IMR-90 (cell line): ENCODE measurements around the gene MRTFB. TPM values are rescaled to one million over a fixed set of nuclear protein-coding genes. Genes with fewer than 3 reads are reported as not detected.

Experiments
- ATAC-seq: fragments of 200-7000 bp; cut with Tn5 transposase; 2 replicates; pipeline ENCODE4 v1.9.1; 2020; ENCODE audit warnings: low read depth, mild to moderate bottlenecking, moderate library complexity
- BruUV-seq: library from RNA; stranded (reverse); fragments of 400-500 nt; replicated peaks from 2 replicates; lab custom pipeline; 2021; lab: Mats Ljungman, UMichigan
- CTCF ChIA-PET: fragments of 300-600 bp; formaldehyde crosslinking; extraction: SDS; loops from one replicate; lab custom pipeline; 2021; ENCODE audit warnings: antibody characterized with exemption; lab: Yijun Ruan, JAX
- POLR2A ChIA-PET: fragments of 300-600 bp; sonication (Branson Sonifier 250); formaldehyde crosslinking; loops from one replicate; lab custom pipeline; 2022; ENCODE audit warnings: antibody characterized with exemption; ENCODE audit not compliant: unreplicated experiment; lab: Charles Lee
- DNase-seq: peaks from one replicate; pipeline ENCODE4 v3.0.0; 2013
- H2AFZ ChIP-seq: replicated peaks from 2 replicates; pipeline ENCODE3; 2013; ENCODE audit warnings: low read length, mild to moderate bottlenecking; ENCODE audit not compliant: poor library complexity
- H2AK5ac ChIP-seq: 2 replicates; pipeline ENCODE4 v1.6.1; 2013; ENCODE audit warnings: low read depth, low read length, inconsistent platforms
- H2AK9ac ChIP-seq: replicated peaks from 2 replicates; pipeline ENCODE3; 2013; ENCODE audit warnings: mild to moderate bottlenecking, low read depth, low read length, moderate library complexity; ENCODE audit not compliant: poor library complexity
- H2BK120ac ChIP-seq: 2 replicates; pipeline ENCODE4 v1.6.1; 2013; ENCODE audit warnings: low read depth, low read length, inconsistent platforms
- H2BK15ac ChIP-seq: 3 replicates; pipeline ENCODE4 v1.6.1; 2013; ENCODE audit warnings: low read depth, low read length, inconsistent platforms
- H2BK20ac ChIP-seq: 2 replicates; pipeline ENCODE4 v1.6.1; 2013; ENCODE audit warnings: low read depth, mild to moderate bottlenecking, inconsistent platforms, low read length, moderate library complexity
- H2BK5ac ChIP-seq: 2 replicates; pipeline ENCODE4 v1.6.1; 2013; ENCODE audit warnings: mild to moderate bottlenecking, low read depth, low read length, inconsistent platforms; ENCODE audit not compliant: poor library complexity, severe bottlenecking
- H3K14ac ChIP-seq: replicated peaks from 2 replicates; pipeline ENCODE4 v1.6.1; 2013; ENCODE audit warnings: low read depth, low read length, inconsistent platforms
- H3K18ac ChIP-seq: 2 replicates; pipeline ENCODE4 v1.6.1; 2013; ENCODE audit warnings: low read depth, low read length, control low read depth
- H3K23ac ChIP-seq: 2 replicates; pipeline ENCODE4 v1.6.1; 2013; ENCODE audit warnings: low read depth, low read length, inconsistent platforms
- H3K27ac ChIP-seq: 2 replicates; pipeline ENCODE4 v1.5.1; 2013; ENCODE audit warnings: mild to moderate bottlenecking, control low read depth, low read length; ENCODE audit not compliant: insufficient read depth
- H3K27me3 ChIP-seq: 2 replicates; pipeline ENCODE4 v1.6.1; 2013; ENCODE audit warnings: low read length; ENCODE audit not compliant: control insufficient read depth, insufficient read depth
- H3K36me3 ChIP-seq: 2 replicates; pipeline ENCODE4 v1.6.1; 2013; ENCODE audit warnings: low read length, mixed read lengths; ENCODE audit not compliant: control insufficient read depth, insufficient read depth
- H3K4ac ChIP-seq: 2 replicates; pipeline ENCODE4 v1.6.1; 2013; ENCODE audit warnings: low read depth, low read length, inconsistent platforms
- H3K4me1 ChIP-seq: 2 replicates; pipeline ENCODE4 v1.6.1; 2013; ENCODE audit warnings: low read length, mixed read lengths; ENCODE audit not compliant: control insufficient read depth, insufficient read depth
- H3K4me2 ChIP-seq: 2 replicates; pipeline ENCODE4 v1.6.1; 2013; ENCODE audit warnings: low read depth, mild to moderate bottlenecking, control low read depth, low read length, moderate library complexity
- H3K4me3 ChIP-seq: 2 replicates; pipeline ENCODE4 v1.5.1; 2013; ENCODE audit warnings: low read depth, mild to moderate bottlenecking, control low read depth, low read length, moderate library complexity; ENCODE audit not compliant: insufficient read depth
- H3K56ac ChIP-seq: 2 replicates; pipeline ENCODE4 v1.6.1; 2013; ENCODE audit warnings: low read length, inconsistent platforms; ENCODE audit not compliant: insufficient read depth; ENCODE audit errors: extremely low read depth
- H3K79me1 ChIP-seq, 2 experiments: 2 replicates each; pipeline ENCODE4 v1.6.1; 2013; ENCODE audit warnings: low read length in 2 of 2, inconsistent platforms in 1 of 2, low read depth in 1 of 2
- H3K9ac ChIP-seq: 2 replicates; pipeline ENCODE4 v1.6.1; 2013; ENCODE audit warnings: low read depth, low read length, control low read depth
- H3K9me1 ChIP-seq: 2 replicates; pipeline ENCODE4 v1.6.1; 2013; ENCODE audit warnings: low read length, inconsistent platforms; ENCODE audit not compliant: insufficient read depth
- H3K9me3 ChIP-seq: 2 replicates; pipeline ENCODE4 v1.6.1; 2013; ENCODE audit warnings: low read length; ENCODE audit not compliant: control insufficient read depth, insufficient read depth
- H4K20me1 ChIP-seq: 2 replicates; pipeline ENCODE4 v1.6.1; 2013; ENCODE audit warnings: low read length, inconsistent platforms; ENCODE audit not compliant: insufficient read depth
- H4K5ac ChIP-seq: 2 replicates; pipeline ENCODE4 v1.6.1; 2013; ENCODE audit warnings: mild to moderate bottlenecking, low read depth, low read length, control low read depth
- H4K8ac ChIP-seq, 2 experiments: 2 replicates each; pipeline ENCODE4 v1.6.1; 2013; ENCODE audit warnings: low read depth in 2 of 2, low read length in 2 of 2, control low read depth in 1 of 2, inconsistent platforms in 1 of 2
- H4K91ac ChIP-seq: 2 replicates; pipeline ENCODE4 v1.6.1; 2013; ENCODE audit warnings: low read depth, low read length, inconsistent platforms; ENCODE audit not compliant: insufficient read depth
- MAFK ChIP-seq: IDR thresholded peaks from 2 replicates; pipeline ENCODE4 v1.6.1; 2012; ENCODE audit warnings: low read depth, low read length, improper control_type of control experiment
- WGBS, 2 experiments: methylation state at CpG; one replicate each; pipeline versions ENCODE4 v1.1.5 to v1.1.7; 2013; ENCODE audit warnings: missing lambda C conversion rate in 2 of 2; ENCODE audit not compliant: insufficient read length in 1 of 2; ENCODE audit errors: extremely low coverage in 2 of 2; 5-methylcytosine and 5-hydroxymethylcytosine counted together
- dilution Hi-C: fragments of 300-500 bp; cut with HindIII; formaldehyde crosslinking; loops from one replicate; pipeline ENCODE4 v1.14.3; 2018; ENCODE audit warnings: low sequenced_read_pairs; ENCODE audit not compliant: unreplicated experiment
- in situ Hi-C: fragments of 300-500 bp; cut with MboI; formaldehyde crosslinking; loops from 3 replicates; pipeline ENCODE4 v1.14.3; 2019; ENCODE audit warnings: low sequenced_read_pairs, inconsistent platforms, mixed read lengths
- intact Hi-C: fragments of 100-400 bp; cut with micrococcal nuclease; formaldehyde crosslinking; loops from 2 replicates; pipeline ENCODE4 v1.10.0; 2022
- polyA plus RNA-seq, 3 experiments: library from polyadenylated mRNA; depleted of rRNA; stranded (reverse); fragments of >200 nt; gene quantifications; 2 replicates each; pipeline ENCODE4 v1.2.3, GENCODE V29; 2012; ENCODE audit warnings: low replicate concordance in 1 of 3
- total RNA-seq: library from RNA; depleted of rRNA; stranded (reverse); fragments of >200 nt; gene quantifications from 2 replicates; pipeline ENCODE4 v1.2.3, GENCODE V29; 2012
- TF ChIP-seq, protein P1 (sequence below): fragments of 150-350 bp; IDR thresholded peaks from 2 replicates; pipeline ENCODE4 v1.6.1; 2016; ENCODE audit warnings: low read depth, mild to moderate bottlenecking, low read length, moderate library complexity, borderline replicate concordance

The MRTFB gene
- total and polyA plus RNA-seq, 2 of the 4 experiments (the other 2 are of a cell fraction), result 4.4 to 5.4 TPM

DNA sequence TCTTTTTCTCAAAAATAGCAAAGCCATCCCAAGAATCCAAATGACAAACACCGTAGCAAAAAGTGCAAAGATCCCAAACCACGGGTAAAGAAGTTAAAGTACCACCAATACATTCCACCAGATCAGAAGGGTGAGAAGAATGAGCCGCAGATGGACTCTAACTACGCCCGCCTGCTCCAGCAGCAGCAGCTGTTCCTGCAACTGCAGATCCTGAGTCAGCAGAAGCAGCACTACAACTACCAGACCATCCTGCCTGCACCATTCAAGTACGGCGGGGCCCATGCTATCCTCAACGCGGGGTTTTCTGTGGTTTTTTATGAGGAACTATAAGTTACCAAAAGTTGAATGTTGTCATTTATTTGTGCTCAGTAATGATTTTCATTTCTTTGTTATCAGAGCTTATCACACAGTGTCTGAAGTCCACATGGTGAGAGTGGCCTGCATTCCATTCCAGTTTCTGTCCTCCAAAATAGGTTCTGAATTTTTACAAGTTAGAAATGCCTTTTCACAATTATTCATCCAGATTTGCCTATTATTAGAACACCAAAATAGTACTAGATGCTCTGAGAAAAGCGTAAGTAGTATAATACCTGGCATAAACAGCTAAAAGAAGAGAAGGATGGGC, 169.2 kb downstream of the MRTFB start:
- Histone ChIP-seq H3K27ac (no peak overlapping the region), H2AK9ac (no peak overlapping the region), H3K9me3 (no peaks in the 10 kb centered on the region), H3K4ac (no peak overlapping the region), H2BK120ac (no peak overlapping the region), H3K36me3 (peaks cover 2% of the 10 kb centered on the region; the same call in 1 of the 2 replicates), H3K4me2 (no peak overlapping the region), H3K4me3 (no peak overlapping the region), H2AK5ac (no peak overlapping the region), H3K4me1 (no peaks in the 10 kb centered on the region), H2BK20ac (no peak overlapping the region), H2BK5ac (no peak overlapping the region), H3K9me1 (no peaks in the 10 kb centered on the region), H2AFZ (no peak overlapping the region), H2BK15ac (no peak overlapping the region), H3K79me1 (no peaks in the 10 kb centered on the region), H3K9ac (no peak overlapping the region), H4K20me1 (no peaks in the 10 kb centered on the region), H4K91ac (no peak overlapping the region), H4K8ac (no peak overlapping the region), H3K56ac (no peak overlapping the region), H3K23ac (no peak overlapping the region), H3K27me3 (no peaks in the 10 kb centered on the region), H4K5ac (no peak overlapping the region), H3K14ac (no peak overlapping the region), H3K18ac (no peak overlapping the region)
- ATAC-seq, result peak; percentile 72
- intact Hi-C loops, result loop anchor here (5.0 kb wide), 1 partner anchor 168 kb away; the partner anchor contains the start of gene MRTFB
- TF ChIP-seq MAFK, result peak; percentile 64
- TF ChIP-seq, protein P1, sequence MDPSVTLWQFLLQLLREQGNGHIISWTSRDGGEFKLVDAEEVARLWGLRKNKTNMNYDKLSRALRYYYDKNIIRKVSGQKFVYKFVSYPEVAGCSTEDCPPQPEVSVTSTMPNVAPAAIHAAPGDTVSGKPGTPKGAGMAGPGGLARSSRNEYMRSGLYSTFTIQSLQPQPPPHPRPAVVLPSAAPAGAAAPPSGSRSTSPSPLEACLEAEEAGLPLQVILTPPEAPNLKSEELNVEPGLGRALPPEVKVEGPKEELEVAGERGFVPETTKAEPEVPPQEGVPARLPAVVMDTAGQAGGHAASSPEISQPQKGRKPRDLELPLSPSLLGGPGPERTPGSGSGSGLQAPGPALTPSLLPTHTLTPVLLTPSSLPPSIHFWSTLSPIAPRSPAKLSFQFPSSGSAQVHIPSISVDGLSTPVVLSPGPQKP, result no peak
- dilution Hi-C loops, result no loop called here
- 22% methylated on average over 4 of the region's 10 CpGs; no CpG with 5 or more reads in 1 of the 2 experiments for WGBS, 2 experiments
- CTCF ChIA-PET, result interaction anchor here (0.6 to 1.8 kb wide), 3 partner anchors 9 to 29 kb away, joined by 3 to 6 read pairs (median 4); no protein-coding TSS in a partner anchor
- no TSS peak for BruUV-seq
- POLR2A ChIA-PET, result no interaction called here
- in situ Hi-C loops, result loop anchor here (10.0 kb wide), 1 partner anchor 316 kb away; the partner anchor contains the start of gene ERCC4
- no peak for DNase-seq
